HEK293 (cell line): Measurements from ENCODE around the gene TMEM184B.

ENCODE experiments used
- CTCF ChIA-PET: fragments of 350-600 bp; formaldehyde crosslinking; extraction: SDS; loops from one replicate; lab custom pipeline; 2021; ENCODE audit warnings: antibody characterized with exemption; lab: Yijun Ruan, JAX
- POLR2A ChIA-PET: fragments of 300-600 bp; formaldehyde crosslinking; extraction: SDS; loops from one replicate; lab custom pipeline; 2020; ENCODE audit warnings: antibody characterized with exemption, inconsistent platforms; lab: Yijun Ruan, JAX
- H3K27ac ChIP-seq: fragments of 200-500 bp; sonication (Bioruptor generic); 2 replicates; pipeline ENCODE4 v1.5.1; 2014; ENCODE audit warnings: low read depth, low read length, control low read depth, inconsistent platforms; ENCODE audit errors: extremely low read depth
- H3K36me3 ChIP-seq, 2 experiments: fragments of 200-500 bp in 1 of 2; sonication (Bioruptor generic) in 1 of 2; 1 replicate in 1 of 2; 2 replicates in 1 of 2; pipeline ENCODE4 v1.5.1; 2014 to 2017; ENCODE audit warnings: inconsistent platforms in 2 of 2, low read length in 2 of 2; ENCODE audit not compliant: control insufficient read depth in 2 of 2, insufficient read depth in 1 of 2
- H3K4me1 ChIP-seq: fragments of 200-500 bp; sonication (Bioruptor generic); 2 replicates; pipeline ENCODE4 v1.5.1; 2014; ENCODE audit warnings: mild to moderate bottlenecking, low read length, inconsistent platforms; ENCODE audit not compliant: control insufficient read depth, insufficient read depth
- H3K4me3 ChIP-seq: 2 replicates; pipeline ENCODE4 v1.5.1; 2011; ENCODE audit warnings: low read depth, mild to moderate bottlenecking, control low read depth, low read length, moderate library complexity
- H3K9me3 ChIP-seq: fragments of 200-500 bp; sonication (Bioruptor generic); 2 replicates; pipeline ENCODE4 v1.5.1; 2014; ENCODE audit warnings: low read depth, low read length, inconsistent platforms; ENCODE audit not compliant: control insufficient read depth, insufficient read depth
- MYNN ChIP-seq: fragments of 450-650 bp; formaldehyde crosslinking; IDR thresholded peaks from 2 replicates; pipeline ENCODE4 v1.5.1; 2016; ENCODE audit warnings: missing biosample characterization, missing genetic modification characterization, borderline replicate concordance
- SCRT1 ChIP-seq: fragments of 450-650 bp; formaldehyde crosslinking; IDR thresholded peaks from 2 replicates; pipeline ENCODE4 v1.5.1; 2016; ENCODE audit warnings: missing biosample characterization, missing genetic modification characterization, borderline replicate concordance
- ZBTB26 ChIP-seq: fragments of 450-650 bp; formaldehyde crosslinking; optimal IDR thresholded peaks from 2 replicates; pipeline ENCODE3; 2016; ENCODE audit warnings: missing biosample characterization, mild to moderate bottlenecking, missing genetic modification characterization
- ZBTB7A ChIP-seq: fragments of 450-650 bp; formaldehyde crosslinking; IDR thresholded peaks from 2 replicates; pipeline ENCODE4 v1.5.1; 2016; ENCODE audit warnings: low read depth, missing biosample characterization, missing genetic modification characterization
- ZFHX2 ChIP-seq: fragments of 450-650 bp; formaldehyde crosslinking; conservative IDR thresholded peaks from 2 replicates; pipeline ENCODE4 v1.5.1; 2016; ENCODE audit warnings: missing biosample characterization, missing genetic modification characterization
- ZIC2 ChIP-seq: fragments of 450-650 bp; formaldehyde crosslinking; IDR thresholded peaks from 2 replicates; pipeline ENCODE4 v1.5.1; 2016; ENCODE audit warnings: missing biosample characterization, missing genetic modification characterization
- ZNF10 ChIP-seq: fragments of 450-650 bp; formaldehyde crosslinking; IDR thresholded peaks from 2 replicates; pipeline ENCODE4 v1.5.1; 2017; ENCODE audit warnings: missing biosample characterization, missing genetic modification characterization
- ZNF112 ChIP-seq: fragments of 450-650 bp; formaldehyde crosslinking; IDR thresholded peaks from 2 replicates; pipeline ENCODE4 v1.5.0; 2017; ENCODE audit warnings: missing biosample characterization, missing genetic modification characterization
- ZNF155 ChIP-seq: fragments of 450-650 bp; formaldehyde crosslinking; IDR thresholded peaks from 2 replicates; pipeline ENCODE4 v1.5.1; 2016; ENCODE audit warnings: missing biosample characterization, missing genetic modification characterization
- ZNF175 ChIP-seq: fragments of 450-650 bp; formaldehyde crosslinking; IDR thresholded peaks from 2 replicates; pipeline ENCODE4 v1.5.1; 2016; ENCODE audit warnings: missing biosample characterization, missing genetic modification characterization
- ZNF391 ChIP-seq: fragments of 450-650 bp; formaldehyde crosslinking; IDR thresholded peaks from 2 replicates; pipeline ENCODE4 v1.5.1; 2016; ENCODE audit warnings: low read depth, missing biosample characterization, missing genetic modification characterization, borderline replicate concordance
- ZNF394 ChIP-seq: fragments of 450-650 bp; formaldehyde crosslinking; IDR thresholded peaks from 2 replicates; pipeline ENCODE4 v1.5.1; 2016; ENCODE audit warnings: missing biosample characterization, missing genetic modification characterization, mild to moderate bottlenecking, moderate library complexity, borderline replicate concordance
- ZNF398 ChIP-seq: fragments of 450-650 bp; formaldehyde crosslinking; IDR thresholded peaks from 2 replicates; pipeline ENCODE4 v1.5.1; 2017; ENCODE audit warnings: missing biosample characterization, missing genetic modification characterization
- ZNF404 ChIP-seq: fragments of 450-650 bp; formaldehyde crosslinking; IDR thresholded peaks from 2 replicates; pipeline ENCODE4 v1.5.1; 2017; ENCODE audit warnings: missing biosample characterization, missing genetic modification characterization
- ZNF549 ChIP-seq: fragments of 450-650 bp; IDR thresholded peaks from 2 replicates; pipeline ENCODE4 v1.5.1; 2018; ENCODE audit warnings: missing biosample characterization, missing genetic modification characterization, mild to moderate bottlenecking, inconsistent platforms, moderate library complexity
- ZNF580 ChIP-seq: fragments of 450-650 bp; formaldehyde crosslinking; IDR thresholded peaks from 2 replicates; pipeline ENCODE4 v1.5.1; 2016; ENCODE audit warnings: missing biosample characterization, missing genetic modification characterization
- ZNF600 ChIP-seq: fragments of 450-650 bp; formaldehyde crosslinking; IDR thresholded peaks from 2 replicates; pipeline ENCODE4 v1.5.1; 2016; ENCODE audit warnings: missing biosample characterization, missing genetic modification characterization
- ZNF785 ChIP-seq: fragments of 450-650 bp; formaldehyde crosslinking; IDR thresholded peaks from 2 replicates; pipeline ENCODE4 v1.5.1; 2016; ENCODE audit warnings: missing biosample characterization, missing genetic modification characterization
- ZNF791 ChIP-seq: fragments of 450-650 bp; formaldehyde crosslinking; IDR thresholded peaks from 2 replicates; pipeline ENCODE4 v1.5.1; 2016; ENCODE audit warnings: missing biosample characterization, missing genetic modification characterization
- ZNF837 ChIP-seq: fragments of 450-650 bp; formaldehyde crosslinking; IDR thresholded peaks from 2 replicates; pipeline ENCODE4 v1.5.1; 2016; ENCODE audit warnings: missing biosample characterization, missing genetic modification characterization

TMEM184B gene

GRCh38 chr22:38313384-38313955 is 40.7 kb upstream of the TMEM184B start (continued):
- TF ChIP-seq ZNF398 (tag by site-specific recombination) = peak; percentile 55
- TF ChIP-seq ZBTB26 (tag by site-specific recombination) = no peak
- no peak for TF ChIP-seq ZNF580 (tag by site-specific recombination)
- TF ChIP-seq ZNF175 (tag by site-specific recombination) = no peak
- TF ChIP-seq MYNN (tag by site-specific recombination) = no peak

- Histone ChIP-seq H3K36me3 (peaks cover 12 to 82% of the 10 kb centered on the region in 2 experiments; a peak in 2 of 3 replicates), H3K4me1 (peaks cover 21% of the 10 kb centered on the region), H3K9me3 (no peaks in the 10 kb centered on the region), H3K27ac (no peak overlapping the region), H3K4me3 (no peak overlapping the region)
- ChIA-PET CTCF (interaction anchor here (0.6 to 2.1 kb wide), 4 partner anchors 14 to 259 kb away, joined by 3 to 6 read pairs (median 3); no protein-coding TSS in a partner anchor), POLR2A (interaction anchor here (0.5 to 0.7 kb wide), 2 partner anchors 34 to 371 kb away, joined by 3 to 6 read pairs; no protein-coding TSS in a partner anchor)
- TF ChIP-seq ZFHX2 (tag by site-specific recombination) = no peak
- no peak for TF ChIP-seq ZBTB7A
- peak; percentile 45; the same call in 1 of the 2 replicates for TF ChIP-seq ZIC2 (tag by site-specific recombination)
- no peak for TF ChIP-seq ZNF791 (tag by site-specific recombination)
- TF ChIP-seq ZNF837 (tag by site-specific recombination) = no peak
- no peak for TF ChIP-seq SCRT1 (tag by site-specific recombination)
Observed at GRCh38 chr22:38312261-38312800, 39.5 kb upstream of the TMEM184B start.

- Histone ChIP-seq H3K4me1 (peaks cover 21% of the 10 kb centered on the region), H3K4me3 (no peak overlapping the region), H3K27ac (no peak overlapping the region), H3K9me3 (no peaks in the 10 kb centered on the region)
- no peak for TF ChIP-seq ZNF394 (tag by site-specific recombination)
- TF ChIP-seq ZNF155 (tag by site-specific recombination) = no peak
- no peak for TF ChIP-seq ZNF10
- TF ChIP-seq ZNF600 (tag by site-specific recombination) = no peak
- TF ChIP-seq ZNF549 (tag by site-specific recombination) = no peak
- TF ChIP-seq ZNF391 (tag by site-specific recombination) = no peak
- TF ChIP-seq ZNF112 = no peak
- TF ChIP-seq ZNF404 (tag by site-specific recombination) = no peak
- TF ChIP-seq ZNF785 (tag by site-specific recombination) = no peak
- TF ChIP-seq, all 188 proteins: peak for 0
- H3K36me3 ChIP-seq = peaks cover 12 to 85% of the 10 kb centered on the region in 2 experiments; a peak in 2 of 3 replicates
- CTCF ChIA-PET = interaction anchor here (1.4 to 2.1 kb wide), 2 partner anchors 13 to 42 kb away, joined by 4 to 6 read pairs; no protein-coding TSS in a partner anchor
- POLR2A ChIA-PET = no interaction called here
Observed at GRCh38 chr22:38311323-38311620, 38.5 kb upstream of the TMEM184B start.
